IPS DF 4.7 (cell line): ENCODE results near the gene GLTP.
"Not testable (repeated sequence)": the region's sequence is repeated elsewhere in the genome, so short reads cannot be mapped to it uniquely, and the experiment has no call there.

Experiments used
- DNase-seq: peaks from one replicate; pipeline ENCODE4 v3.0.0-alpha.2; 2013; ENCODE audit warnings: low spot score; ENCODE audit errors: extremely low read depth

GLTP gene

DNA sequence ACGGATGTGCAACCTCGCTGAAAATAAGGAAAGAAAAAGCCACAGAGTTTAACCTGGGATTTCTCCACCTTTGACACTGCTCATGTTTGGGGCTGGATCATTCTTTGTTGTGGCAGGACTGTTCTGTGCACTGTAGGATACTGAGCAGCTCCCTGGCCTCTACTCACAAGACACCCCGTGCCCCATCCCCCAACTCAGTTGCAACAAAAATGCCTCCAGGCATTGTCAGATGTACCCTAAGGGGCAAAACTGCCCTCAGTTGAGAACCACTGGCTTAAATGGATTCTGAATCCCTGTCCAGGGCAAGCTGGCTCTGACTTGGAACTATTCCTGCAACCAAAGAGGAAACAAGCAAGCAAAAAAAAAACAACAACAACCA, 2.1 kb downstream of the GLTP start:
- no peak for DNase-seq

DNA sequence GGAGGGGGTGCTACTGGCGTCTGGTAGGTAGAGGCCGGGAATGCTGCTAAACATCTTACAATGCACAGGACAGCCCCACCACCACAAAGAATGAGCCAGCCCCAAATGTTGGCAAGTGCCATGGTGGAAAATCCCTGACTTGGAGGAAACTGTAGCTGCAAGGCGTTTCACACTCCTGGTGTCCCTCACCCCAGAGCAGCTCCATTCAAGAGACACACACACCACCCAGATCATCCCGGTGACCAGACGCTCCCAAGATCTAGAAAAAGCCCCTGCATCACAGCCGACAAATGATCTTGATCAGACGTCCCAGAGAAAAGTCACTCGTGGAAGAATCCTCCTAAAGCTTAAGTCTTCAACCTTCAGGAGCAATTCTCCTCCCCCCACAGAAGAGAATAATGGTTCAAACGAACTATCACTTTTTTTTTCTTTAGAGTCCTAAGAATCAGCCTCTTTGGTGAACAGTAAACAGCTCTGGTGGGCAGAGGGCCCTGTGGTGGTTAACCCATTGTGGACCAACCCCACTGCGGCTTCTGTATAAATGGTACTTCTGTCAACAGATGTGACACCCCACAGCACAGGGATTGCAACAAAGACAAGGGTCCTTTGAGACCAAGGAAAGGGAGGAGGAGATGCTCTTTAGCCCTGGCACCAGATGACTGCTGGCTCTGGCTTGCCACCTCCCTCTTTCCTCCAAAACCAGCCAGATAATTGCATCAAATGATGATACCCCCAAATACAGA, 2.7 kb downstream of the GLTP start:
- DNase-seq: no peak

DNA sequence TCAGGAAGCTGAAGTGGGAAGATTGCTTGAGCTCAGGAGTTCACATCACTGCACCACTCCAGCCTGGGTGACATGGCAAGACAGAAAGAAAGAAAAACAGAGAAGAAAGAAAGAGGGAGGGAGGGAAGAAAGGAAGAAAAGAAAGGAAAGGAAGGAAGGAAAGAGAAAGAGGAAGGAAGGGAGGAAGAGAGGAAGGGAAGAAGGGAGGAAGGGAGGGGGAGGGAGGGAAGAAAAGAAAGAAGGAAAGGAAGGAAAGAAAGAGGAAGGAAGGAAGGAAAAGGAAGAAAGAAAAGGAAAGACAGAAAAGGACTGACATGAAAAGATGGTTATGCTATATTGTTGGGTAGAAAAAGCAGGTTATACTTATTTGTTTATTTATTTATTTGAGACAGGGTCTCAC, 3.9 kb downstream of the GLTP start:
- DNase-seq: no peak

DNA sequence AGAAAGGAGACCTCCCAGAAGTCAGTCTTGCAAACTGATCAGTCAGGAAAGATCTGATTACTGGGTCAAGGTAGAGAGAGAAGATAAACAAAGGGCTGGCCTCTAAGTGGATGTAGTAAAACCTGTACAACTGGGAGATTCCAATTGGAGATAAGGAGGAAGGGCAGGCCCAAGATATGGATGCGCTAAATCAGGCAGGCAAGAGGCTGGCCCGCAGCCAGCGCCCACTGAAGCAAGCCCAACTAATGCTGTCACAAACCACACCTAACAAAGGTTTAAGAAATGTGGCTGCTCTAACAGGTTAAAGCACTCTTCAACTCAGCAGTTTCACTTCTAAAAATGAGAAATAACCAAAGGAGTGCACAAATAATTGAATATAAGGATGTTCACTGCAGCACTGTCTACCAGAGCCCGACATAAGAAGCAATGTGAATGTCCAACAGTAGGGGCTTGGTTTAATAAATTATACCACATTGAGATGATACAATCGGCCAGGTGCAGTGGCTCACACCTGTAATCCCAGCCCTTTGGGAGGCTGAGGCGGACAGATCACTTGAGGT, 4.7 kb downstream of the GLTP start:
- no peak for DNase-seq

DNA sequence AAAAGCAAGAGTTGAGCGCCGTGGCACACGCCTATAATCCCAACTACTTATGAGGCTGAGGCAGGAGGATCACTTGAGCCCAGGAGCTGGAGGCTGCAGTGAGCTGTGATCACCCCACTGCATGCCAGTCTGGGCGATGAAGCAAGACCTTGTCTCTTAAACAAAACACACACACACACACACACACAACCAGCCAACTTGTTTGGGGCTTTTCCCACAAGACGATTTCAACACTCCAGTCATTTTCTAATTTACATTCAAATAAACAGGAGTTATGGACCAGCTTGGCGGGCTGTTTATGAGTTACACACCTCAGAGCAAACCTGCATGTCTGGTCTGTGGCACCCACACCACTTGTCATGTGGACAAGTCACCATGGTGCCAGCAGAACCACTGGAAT, 6.7 kb downstream of the GLTP start:
- DNase-seq: no peak

DNA sequence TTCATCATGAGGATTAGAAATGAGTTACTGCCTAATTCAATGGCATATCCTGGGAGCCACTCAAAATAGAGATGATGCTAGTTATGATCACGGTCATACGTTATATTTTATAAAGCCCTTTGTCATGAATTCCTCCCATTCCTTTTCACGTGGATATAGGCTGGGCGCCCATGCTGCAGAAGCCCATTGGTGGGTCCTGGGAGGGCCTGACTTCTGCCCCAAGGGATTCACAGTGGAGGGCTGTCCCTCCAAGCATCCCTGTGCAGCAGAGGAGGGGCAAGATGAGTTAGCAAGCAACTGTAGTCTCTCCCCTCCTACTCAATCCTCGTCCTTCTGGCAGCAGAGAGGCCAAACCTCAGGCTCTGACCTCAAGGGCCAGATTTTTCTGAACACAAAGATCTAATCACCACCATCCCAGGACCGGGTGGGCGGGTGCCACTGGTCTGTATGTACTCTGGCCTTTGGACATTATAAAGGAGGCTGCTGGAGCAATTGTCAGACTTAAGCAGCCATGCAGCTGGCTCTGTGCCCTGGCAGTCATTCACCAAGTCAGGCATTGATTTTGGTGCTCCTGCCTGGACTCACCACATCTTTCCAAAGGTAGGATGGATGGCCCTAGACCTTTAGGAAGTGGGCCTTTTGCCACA, 8.6 kb downstream of the GLTP start:
- no peak for DNase-seq

DNA sequence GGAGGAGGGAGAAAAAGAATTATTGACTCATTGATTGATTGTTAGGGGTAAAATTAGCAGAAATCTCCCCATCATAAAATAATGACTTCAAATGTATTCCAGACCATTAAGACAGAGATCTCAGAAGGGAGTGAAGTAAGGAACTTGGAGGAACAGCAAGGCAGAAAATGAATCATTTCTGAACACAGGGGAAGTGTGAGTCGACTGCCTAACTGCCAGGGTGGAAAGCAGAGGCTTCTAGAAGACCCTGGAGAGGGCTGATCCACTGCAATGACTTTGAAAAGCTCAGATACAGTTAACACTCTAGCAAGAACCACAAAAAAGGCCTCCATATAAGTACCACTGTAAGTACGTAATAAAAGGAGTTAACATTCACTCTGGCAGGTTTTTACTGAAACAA, 9.7 kb downstream of the GLTP start:
- no peak for DNase-seq

DNA sequence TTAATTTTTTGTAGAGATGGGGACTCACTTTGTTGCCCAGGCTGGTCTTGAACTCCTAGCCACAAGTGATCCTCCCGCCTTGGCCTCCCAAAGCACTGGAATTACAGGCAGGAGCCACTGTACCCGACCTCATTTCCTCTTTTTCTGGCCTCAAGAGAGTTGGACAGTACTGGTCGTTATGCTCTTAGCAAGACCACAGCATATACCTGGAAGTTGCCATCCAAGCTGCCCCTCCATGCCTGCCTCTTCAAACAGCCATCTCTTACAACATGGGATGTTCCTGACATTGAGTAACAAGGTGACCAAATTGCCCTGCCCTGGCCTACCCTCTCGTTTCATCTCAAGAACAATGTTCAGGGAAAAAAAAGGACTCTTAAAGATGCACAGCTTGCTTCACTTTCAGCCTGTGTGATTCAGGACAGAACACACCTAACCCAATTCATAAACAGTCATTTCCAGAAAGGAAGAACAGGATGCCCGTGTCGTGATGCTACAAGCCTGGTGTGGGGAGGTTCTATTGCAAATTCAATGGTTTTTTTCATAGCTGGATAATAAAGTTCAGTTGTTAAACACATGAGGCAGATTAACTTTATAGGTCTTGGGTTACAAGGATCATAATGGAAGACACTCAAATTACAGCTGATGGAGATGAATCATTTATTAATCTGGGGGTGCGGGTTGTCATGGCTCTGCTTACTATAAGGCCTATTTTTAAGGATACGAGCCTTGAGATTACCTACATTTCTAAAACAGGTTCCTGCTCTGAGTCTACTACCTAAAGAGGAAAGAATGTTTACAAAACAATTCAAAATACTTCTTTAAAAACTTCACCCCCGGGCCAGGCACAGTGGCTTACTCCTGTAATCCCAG, 11.9 kb downstream of the GLTP start:
- no peak for DNase-seq

DNA sequence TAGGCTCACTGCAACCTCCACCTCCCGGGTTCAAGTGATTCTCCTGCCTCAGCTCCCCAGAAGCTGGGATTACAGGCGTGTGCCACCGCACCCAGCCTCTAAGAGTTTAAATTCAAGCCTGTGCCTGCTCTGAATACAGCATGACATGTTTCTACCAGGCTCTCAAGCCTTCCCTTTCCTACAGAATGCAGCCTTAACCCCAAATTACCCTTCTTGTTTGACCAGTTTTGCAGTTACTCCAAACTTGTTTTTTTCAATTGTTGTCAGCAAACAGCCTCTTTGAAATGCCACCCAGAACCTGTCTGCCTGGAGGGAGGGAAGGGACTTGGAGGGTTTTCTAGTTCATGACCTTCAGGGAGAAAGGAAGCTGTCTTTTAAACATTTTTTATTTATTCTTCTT, 15.4 kb downstream of the GLTP start:
- no peak for DNase-seq

DNA sequence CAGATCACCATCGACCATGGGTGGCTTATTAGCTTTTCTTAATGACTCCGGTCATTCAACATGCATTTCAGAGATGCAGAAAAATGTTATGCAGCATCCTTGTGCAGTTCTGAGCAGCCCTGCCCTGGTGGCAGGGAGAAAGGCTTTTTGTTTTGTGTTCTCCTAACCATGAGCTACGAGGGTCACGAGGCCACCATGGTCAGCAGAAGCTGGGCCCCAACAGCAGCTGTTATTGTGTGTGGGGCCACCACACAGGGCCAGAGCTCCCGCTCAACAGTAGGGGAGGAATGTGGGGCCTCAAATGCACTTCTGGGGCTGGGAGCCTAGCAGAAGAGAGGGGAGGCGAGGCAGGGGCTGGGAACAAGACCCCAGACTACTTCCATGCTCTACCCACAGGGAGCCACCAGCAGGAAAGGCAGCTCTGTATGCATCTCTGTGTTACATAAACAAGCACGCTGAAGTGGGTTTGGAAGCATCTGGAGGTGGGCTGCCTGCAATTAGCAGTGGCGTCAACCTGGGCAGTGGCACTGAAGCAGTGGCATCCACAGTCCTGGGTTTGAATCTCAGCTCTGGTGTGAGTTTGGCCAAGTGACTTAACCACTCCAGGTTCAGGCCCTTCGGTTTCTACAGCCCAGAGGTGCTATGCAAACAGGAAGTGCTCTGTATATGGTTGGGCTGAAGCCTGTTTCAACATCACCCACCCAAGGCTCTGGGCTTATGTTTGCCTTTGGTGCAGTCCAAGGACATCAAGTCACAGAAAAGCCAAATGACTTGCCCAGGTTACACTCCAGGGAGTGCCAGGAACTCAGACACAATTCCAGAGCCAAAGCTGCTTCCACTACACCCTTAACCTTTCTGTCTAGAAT, 16.3 kb downstream of the GLTP start:
- no peak for DNase-seq

DNA sequence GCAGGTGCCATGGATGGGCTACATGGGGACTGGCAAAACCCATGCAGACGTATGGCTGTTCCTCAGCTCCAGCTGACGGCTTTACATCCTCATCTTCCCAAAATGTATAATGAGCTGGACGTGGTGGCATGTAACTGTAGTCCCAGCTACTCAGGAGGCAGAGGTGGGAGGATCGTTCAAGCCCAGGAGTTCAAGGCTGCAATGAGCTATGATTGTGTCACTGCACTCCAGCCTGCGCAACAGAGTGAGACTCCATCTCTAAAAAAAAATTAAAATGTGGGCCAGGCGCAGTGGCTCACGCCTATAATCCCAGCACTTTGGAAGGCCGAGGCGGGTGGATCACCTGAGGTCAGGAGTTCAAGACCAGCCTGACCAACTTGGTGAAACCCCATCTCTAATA, 17.9 kb downstream of the GLTP start:
- not testable (repeated sequence) for DNase-seq

DNA sequence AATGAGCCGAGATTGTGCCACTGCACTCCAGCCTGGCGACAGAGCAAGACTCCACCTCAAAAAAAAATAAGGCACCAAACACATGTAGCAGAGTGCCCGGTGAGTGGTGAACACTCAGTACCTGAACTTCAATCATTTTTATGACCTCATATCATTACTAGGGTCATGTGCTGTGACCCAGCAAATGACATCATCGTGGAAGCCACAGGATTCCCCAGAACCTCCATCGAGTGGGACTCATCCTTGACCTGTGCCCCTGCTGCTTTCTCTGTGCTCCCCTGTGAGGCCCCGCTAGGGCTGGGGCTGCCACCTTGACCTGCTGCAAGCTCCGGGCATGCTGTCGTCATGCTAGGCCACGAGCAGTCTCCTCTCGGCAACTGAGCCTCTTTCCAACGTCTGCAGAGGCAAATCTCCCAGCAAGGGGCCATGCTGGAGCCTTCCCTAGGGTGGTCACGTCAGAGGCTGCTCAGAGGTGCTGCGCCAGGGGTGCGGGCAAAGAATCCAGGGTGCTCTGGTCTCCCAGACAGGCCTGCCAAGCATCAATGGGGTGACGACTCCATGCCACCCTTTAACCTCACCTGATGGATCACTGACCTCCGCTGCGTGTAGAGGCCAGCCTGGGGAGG, 18.5 kb downstream of the GLTP start:
- no peak for DNase-seq

DNA sequence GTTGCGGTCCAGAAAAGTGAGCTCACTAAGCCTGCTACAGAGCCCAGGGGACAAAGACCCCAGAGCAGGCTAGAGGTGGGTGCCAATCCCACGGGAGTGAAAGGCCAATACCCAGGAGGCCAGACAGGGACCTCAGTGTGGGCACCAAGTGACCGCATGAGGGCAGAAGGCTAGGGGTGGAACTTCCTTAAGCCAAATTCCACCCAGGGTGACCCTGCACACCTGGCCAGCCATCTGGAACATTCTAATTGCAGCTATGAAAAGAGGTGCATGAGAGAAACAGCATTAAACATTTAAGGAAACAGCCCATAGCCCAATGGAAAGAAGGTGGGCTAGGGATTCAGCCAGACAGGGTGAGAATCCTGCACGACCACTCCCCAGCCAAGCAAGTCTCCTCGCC, 19.4 kb downstream of the GLTP start:
- no peak for DNase-seq

DNA sequence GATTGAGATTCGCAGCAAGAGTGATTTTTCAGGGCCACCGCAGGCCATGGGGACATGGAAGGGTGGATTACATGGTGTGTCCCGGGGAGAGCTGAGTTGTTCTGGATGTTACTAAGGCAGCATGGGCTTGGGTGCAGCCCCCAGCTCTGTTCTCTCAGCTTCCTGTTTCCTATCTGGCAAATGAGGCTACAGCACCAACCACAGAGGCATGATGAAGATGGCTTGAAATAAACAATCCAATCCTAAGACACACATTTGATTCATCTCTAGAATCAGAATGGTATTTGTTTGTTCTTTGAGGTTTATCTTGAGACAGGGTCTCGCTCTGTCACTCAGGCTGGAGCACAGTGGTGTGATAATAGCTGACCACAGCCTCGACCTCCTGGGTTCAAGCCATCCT, 21.6 kb downstream of the GLTP start:
- DNase-seq: no peak

DNA sequence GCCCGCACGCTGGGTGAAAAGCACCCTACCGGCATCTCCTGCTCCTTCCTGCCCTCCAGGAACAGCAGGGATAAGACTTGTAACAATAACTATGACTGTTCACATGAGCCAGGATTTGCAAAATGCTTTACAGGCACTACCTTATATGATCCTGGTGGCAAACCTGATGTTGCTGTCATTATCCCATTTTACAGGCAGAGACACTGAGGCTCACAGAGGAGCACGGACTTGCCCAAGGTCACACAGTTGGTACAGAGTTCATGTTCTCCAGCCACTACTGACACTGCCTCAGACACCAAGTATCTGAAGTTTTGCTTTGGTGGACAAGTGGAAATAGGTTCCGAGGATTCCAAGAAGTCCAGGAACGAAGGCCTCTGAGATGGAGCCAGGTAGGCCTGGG, 22.6 kb downstream of the GLTP start:
- DNase-seq: no peak

DNA sequence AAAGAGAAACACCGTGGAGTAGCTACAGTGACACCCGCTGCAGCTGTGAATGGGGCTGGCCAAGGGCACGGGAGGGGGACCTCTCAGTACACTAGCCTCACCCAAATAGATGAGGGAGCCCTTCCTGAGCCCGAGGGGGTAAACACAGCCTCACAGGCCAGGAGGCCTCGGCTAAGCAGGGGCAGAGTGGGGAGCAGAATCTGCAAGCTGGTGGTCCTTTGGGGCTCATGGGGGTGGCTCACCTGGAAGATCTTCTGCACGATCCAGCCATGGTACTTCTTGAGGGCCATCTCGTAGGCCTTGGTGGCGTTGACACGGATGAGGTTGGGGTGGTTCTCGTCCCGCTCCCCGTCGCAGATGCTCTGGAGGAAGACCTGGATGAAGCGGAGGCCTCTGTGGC, 25.0 kb downstream of the GLTP start:
- no peak for DNase-seq

DNA sequence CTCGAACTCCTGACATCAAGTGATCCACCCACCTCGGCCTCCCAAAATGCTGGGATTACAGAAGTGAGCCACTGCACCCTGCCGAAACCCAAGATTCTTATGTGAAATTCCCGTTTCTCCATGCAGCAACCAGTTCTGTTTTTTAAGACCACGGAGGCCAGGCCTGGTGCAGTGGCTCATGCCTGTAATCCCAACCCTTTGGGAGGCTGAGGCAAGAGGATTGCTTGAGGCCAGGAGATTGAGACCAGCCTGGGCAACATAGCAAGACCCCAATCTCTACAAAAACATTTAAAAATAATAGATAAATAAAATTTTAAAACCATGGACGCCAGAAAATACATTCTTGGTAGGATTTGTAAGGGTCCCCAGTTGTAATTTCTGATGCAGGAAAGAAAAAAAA, 29.8 kb downstream of the GLTP start:
- DNase-seq: not testable (repeated sequence)

DNA sequence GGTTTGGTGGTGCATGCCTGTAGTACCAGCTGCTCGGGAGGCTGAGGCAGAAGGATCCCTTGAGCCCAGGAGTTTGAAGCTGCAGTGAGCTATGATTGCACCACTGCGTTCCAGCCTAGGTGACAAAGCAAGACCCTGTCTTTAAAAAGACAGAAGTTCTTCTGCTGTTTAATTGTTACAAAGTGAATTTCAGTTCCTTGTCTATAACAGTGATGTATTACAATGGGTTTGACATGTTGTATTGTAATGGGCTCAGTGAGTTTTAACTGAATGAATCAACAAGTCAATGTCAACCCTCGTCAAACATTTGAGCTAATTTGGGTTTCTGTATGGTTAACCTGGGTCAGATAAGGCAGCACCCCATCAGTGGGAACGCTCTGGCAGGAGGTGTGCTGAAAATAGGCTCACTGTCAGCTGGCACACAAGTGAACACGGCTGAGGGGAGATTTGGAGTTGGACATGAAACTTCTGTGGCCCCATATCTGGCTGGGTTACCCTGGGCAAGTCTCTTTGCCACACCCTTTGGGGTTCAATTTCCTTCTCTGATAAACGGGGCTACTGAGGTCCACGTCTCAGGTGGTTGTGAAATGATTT, 33.1 kb downstream of the GLTP start:
- DNase-seq: no peak

DNA sequence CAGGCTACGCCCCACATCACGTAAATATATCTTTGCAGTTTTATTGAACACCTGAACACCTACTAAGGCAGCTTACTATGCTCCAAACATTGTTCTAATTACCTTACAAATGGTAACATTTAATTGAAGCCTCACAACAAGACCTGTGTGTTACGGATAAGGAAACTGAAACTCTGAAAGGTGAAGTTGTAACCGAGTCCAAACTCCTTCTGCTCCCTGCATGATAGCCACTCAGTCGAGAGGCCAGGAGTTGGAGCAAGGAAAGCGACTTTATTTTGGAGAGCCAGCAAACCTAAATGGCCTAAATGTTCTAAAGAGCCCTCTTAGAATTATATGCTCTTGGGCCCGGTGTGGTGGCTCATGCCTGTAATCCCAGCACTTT, 34.5 kb downstream of the GLTP start:
- no peak for DNase-seq
